Measurements from ENCODE around the gene UGT3A2.

The UGT3A2 gene

GRCh38 chr5:36066001-36066539 lies 612 bp downstream of the UGT3A2 start:
- H3K4me3 ChIP-seq (ENCODE audit: low read length): no peak overlapping the region
- DNase-seq (ENCODE audit: low read depth): no peak
- TF ChIP-seq CTCF (IDR thresholded peaks at IDR 0.05; ENCODE audit: insufficient read depth, low read depth, low read length, missing control alignments): no peak

- DNase-seq (ENCODE audit: low read depth): no peak
- TF ChIP-seq CTCF (IDR thresholded peaks at IDR 0.05; ENCODE audit: insufficient read depth, low read depth, low read length, missing control alignments): no peak
- H3K4me3 ChIP-seq (ENCODE audit: low read length): no peak overlapping the region
Observed at GRCh38 chr5:36060420-36060887, 6.2 kb downstream of the UGT3A2 start.

- H3K4me3 ChIP-seq (ENCODE audit: low read length): no peak overlapping the region
- TF ChIP-seq CTCF (IDR thresholded peaks at IDR 0.05; ENCODE audit: insufficient read depth, low read depth, low read length, missing control alignments): no peak
- peak; percentile 56 for DNase-seq (ENCODE audit: low read depth)
Observed at GRCh38 chr5:36059571-36060419, 6.9 kb downstream of the UGT3A2 start.

GRCh38 chr5:36058776-36059175 lies 7.9 kb downstream of the UGT3A2 start:
- no peak for TF ChIP-seq CTCF (IDR thresholded peaks at IDR 0.05; ENCODE audit: insufficient read depth, low read depth, low read length, missing control alignments)
- no peak for DNase-seq (ENCODE audit: low read depth)

GRCh38 chr5:36057386-36057785 lies 9.3 kb downstream of the UGT3A2 start:
- DNase-seq (ENCODE audit: low read depth): no peak
- no peak for TF ChIP-seq CTCF (IDR thresholded peaks at IDR 0.05; ENCODE audit: insufficient read depth, low read depth, low read length, missing control alignments)
- no peak overlapping the region for H3K4me3 ChIP-seq (ENCODE audit: low read length)

More at GRCh38 chr5:36058776-36059175, 7.9 kb downstream of the UGT3A2 start:
- no peak overlapping the region for H3K4me3 ChIP-seq (ENCODE audit: low read length)

- no peak overlapping the region for H3K4me3 ChIP-seq (ENCODE audit: low read length)
- TF ChIP-seq CTCF (IDR thresholded peaks at IDR 0.05; ENCODE audit: insufficient read depth, low read depth, low read length, missing control alignments): no peak
- no peak for DNase-seq (ENCODE audit: low read depth)
Observed at GRCh38 chr5:36056422-36056821, 10.3 kb downstream of the UGT3A2 start.
